HL-60 (cell line): ENCODE data around the gene IL22RA1.

Experiments used
- DNase-seq, 2 experiments: peaks; one replicate each; pipeline ENCODE4 v3.0.0-alpha.2; 2010 to 2020; ENCODE audit warnings: low read depth in 1 of 2, low spot score in 1 of 2
- H3K27ac ChIP-seq: fragments of 250-450 bp; sonication (Bioruptor Pico); replicated peaks from 2 replicates; pipeline ENCODE4 v1.5.1; 2020; ENCODE audit warnings: mild to moderate bottlenecking, moderate library complexity
- H3K27me3 ChIP-seq: fragments of 250-450 bp; sonication (Bioruptor Pico); 2 replicates; pipeline ENCODE4 v1.5.1; 2021; ENCODE audit warnings: mild to moderate bottlenecking, moderate library complexity; ENCODE audit not compliant: insufficient read depth, poor library complexity, severe bottlenecking
- H3K4me3 ChIP-seq: replicated peaks from 2 replicates; pipeline ENCODE4 v1.5.1; 2011; ENCODE audit warnings: mild to moderate bottlenecking, control low read depth, low read length; ENCODE audit not compliant: insufficient read depth
- CTCF ChIP-seq: IDR thresholded peaks from one replicate; pipeline ENCODE4 v1.5.1; 2011; ENCODE audit warnings: low read length, control low read depth, inconsistent platforms; ENCODE audit not compliant: insufficient read depth
- GABPA ChIP-seq: IDR thresholded peaks from 2 replicates; pipeline ENCODE4 v1.6.1; 2012; ENCODE audit warnings: low read depth
- POLR2AphosphoS5 ChIP-seq: IDR thresholded peaks from 2 replicates; pipeline ENCODE4 v1.6.1; 2012; ENCODE audit warnings: low read depth
- REST ChIP-seq: IDR thresholded peaks from 2 replicates; pipeline ENCODE4 v1.6.1; 2012; ENCODE audit warnings: low read depth; ENCODE audit not compliant: insufficient replicate concordance
- SPI1 ChIP-seq: IDR thresholded peaks from 2 replicates; pipeline ENCODE4 v1.6.1; 2012; ENCODE audit warnings: low read depth, mild to moderate bottlenecking, borderline replicate concordance

The IL22RA1 gene

GRCh38 chr1:24123611-24124010 lies 19.3 kb downstream of the IL22RA1 start:
- Histone ChIP-seq H3K4me3 (no peak overlapping the region), H3K27me3 (no peaks in the 10 kb centered on the region), H3K27ac (no peak overlapping the region)
- DNase-seq, result no peak
- TF ChIP-seq SPI1, result no peak
- no peak for TF ChIP-seq POLR2AphosphoS5
- no peak for TF ChIP-seq REST
- no peak for TF ChIP-seq GABPA
- TF ChIP-seq CTCF, result no peak

DNA sequence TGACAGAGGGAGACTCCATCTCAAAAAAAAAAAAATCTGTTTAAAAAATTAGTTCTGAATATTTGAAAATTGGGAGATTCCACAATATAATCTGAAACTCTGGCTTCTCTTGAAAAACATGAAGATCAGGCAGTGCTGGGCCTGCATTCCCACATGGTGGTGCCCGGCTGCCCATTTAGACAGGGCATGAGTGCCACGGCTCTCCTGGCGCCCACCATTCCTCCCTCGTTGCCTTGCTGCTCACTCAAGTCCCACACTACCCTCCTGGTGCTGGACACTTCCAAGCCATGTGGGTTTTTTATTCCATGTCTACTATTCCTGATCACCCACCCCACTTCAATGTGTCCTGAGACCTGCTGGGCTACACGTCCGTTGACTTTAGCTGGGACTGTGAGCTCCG lies 20.2 kb downstream of the IL22RA1 start:
- H3K27ac ChIP-seq, result no peak overlapping the region
- H3K4me3 ChIP-seq, result no peak overlapping the region
- TF ChIP-seq POLR2AphosphoS5 (no peak), REST (no peak), SPI1 (no peak), GABPA (no peak), CTCF (no peak)
- no peak for DNase-seq
- no peaks in the 10 kb centered on the region for H3K27me3 ChIP-seq

GRCh38 chr1:24121406-24121805 lies 21.5 kb downstream of the IL22RA1 start:
- no peak overlapping the region for H3K4me3 ChIP-seq
- TF ChIP-seq GABPA (no peak), REST (no peak), POLR2AphosphoS5 (no peak), CTCF (no peak), SPI1 (no peak)
- DNase-seq, result no peak
- no peaks in the 10 kb centered on the region for H3K27me3 ChIP-seq
- no peak overlapping the region for H3K27ac ChIP-seq
